Stimulated activated naive CD4-positive, alpha-beta T cell (primary cell): ENCODE measurements around the gene RDH5.
A peak's percentile ranks its signal among the peaks of the same experiment; 100 is the strongest.

ENCODE experiments used
- DNase-seq, 6 experiments: peaks; one replicate each; lab custom pipeline; 2025; lab: John Stamatoyannopoulos, UW

RDH5 gene

DNA sequence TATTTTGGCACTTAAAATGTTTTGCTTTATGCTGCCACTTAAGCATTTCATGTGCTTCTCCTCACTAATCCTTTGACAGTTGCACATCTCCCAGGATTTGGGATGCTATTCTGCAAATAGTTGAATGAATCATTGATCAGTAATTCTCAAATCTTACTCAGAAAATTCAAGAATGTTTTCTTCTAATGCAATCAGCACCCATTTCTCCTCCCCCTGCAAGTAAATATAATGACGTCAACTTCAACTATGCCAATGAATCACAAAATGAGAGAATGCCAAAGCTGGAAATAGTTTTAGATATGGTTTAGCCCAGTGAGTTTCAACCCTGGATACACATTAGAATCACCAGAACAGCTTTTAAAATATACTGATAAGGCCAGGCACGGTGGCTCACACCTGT, 6.5 kb upstream of the RDH5 start:
- no peak for DNase-seq

DNA sequence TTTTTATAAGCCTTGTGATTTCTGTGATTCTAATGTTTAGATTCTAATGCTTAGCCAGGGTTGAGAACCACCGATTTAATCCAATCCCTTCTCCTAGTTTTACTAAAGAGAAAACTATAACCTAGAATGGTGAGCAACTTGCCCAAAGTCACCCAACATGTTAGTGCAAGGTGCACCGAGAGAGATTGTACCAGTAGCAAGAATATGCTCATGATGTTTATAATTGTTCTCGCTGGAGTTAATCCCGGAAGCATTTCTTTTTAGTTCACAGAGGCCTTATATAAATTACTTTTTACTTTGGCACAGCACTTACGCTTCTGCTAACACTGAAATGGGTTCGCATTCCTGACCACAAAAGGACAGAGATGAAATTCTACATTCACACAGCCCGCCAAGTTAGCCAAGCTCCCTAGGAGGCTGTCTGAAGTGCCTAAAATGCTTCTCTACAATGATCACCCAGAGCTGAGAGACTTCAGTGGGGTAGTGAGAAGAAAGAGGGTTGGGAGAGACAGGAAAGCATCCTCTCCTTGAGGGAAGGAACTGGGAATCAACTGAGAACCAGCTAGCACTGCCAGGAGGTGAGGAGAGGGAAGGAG, 4.9 kb upstream of the RDH5 start:
- DNase-seq = no peak

DNA sequence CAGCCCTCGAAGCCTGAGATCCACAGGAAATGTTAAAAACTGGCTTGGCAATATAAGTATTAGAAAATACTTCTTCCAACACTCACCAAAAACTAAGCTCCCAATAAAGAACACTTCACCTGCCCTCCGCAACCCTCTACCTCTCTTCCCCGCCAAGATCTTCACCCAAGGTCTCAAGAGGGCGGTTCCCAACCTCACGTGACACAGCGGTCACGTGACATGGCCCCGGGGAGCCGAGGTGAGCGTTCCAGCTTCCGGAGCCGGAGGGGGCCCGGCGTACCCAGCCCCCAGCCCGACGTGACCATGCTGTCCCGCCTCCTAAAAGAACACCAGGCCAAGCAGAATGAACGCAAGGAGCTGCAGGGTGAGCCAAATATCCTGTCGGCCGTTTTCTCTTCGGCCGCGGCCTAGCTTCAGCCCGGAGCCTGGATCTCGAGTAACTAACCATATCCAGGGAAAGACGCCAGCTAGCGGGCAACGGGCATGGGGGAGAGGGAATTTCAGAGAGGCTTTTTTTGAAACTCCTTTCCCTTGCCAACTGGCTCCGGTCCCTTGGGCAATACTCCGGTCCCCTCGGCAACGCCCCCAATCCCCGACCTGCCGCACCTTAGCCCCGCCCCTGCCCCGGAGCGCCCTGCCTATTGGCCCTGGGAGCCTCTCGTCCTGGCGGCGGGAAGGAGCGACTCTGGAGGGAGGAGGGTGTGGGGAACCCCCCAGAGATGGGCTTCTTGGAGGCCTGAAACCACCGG, 4.2 kb upstream of the RDH5 start, which contains the start of gene BLOC1S1:
BLOC1S1 (plus strand) TSS at position 214 of the 749 bp plus-strand sequence; CDS start at position 220, 6 bp downstream.
- DNase-seq = peak; percentile 78 to 93 (median 89)

- no peak for DNase-seq
Measured at GRCh38 chr12:55716582-55716957, 3.6 kb upstream of the RDH5 start.

DNA sequence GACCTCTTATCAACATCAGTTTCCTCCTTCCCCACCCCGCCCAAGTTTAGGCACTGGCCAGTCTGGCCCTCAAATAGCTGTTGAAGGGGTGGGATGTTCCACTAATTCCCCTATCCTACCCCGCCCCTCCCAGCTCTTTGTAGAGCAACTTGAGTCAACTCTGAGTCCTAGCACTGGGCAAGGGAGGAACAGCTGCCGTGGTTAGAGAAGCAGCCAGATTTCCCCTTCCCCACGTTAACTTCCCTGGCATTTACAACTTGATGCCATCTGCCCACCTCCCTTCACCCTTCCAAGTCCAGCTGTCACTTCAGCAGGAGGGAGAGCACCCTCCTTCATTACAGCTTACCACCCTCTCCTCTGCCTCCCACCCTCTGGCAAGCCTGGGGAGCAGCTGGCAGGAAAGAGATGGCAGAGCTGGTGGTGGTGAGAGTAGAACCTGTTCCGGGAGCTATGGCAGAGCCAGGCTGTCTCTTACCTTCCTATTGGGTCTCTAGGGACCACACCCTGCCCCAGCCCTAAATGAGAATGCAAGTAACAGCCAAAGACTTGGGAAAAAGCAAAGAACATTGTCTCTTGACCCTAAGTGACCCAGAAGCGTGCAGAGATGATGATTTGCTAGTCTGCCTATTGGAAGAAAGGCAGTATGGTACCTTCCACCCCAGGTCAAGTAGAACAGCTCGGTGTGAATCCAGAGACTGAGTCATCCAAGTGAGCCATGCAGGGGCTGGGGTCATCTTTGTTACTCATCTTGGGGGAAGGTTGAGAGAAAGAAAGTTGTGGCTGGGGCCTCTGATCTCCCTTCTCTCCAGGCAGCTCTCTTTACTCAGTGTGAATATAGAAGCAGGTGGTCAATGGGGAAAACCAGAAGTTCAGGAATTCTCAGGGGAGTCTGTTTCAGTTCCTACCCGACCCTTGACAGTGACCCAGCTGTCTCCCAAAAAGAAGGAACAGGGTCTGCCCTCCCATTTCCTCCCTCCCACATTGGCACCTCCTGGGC, 2.9 kb upstream of the RDH5 start:
- DNase-seq = no peak

DNA sequence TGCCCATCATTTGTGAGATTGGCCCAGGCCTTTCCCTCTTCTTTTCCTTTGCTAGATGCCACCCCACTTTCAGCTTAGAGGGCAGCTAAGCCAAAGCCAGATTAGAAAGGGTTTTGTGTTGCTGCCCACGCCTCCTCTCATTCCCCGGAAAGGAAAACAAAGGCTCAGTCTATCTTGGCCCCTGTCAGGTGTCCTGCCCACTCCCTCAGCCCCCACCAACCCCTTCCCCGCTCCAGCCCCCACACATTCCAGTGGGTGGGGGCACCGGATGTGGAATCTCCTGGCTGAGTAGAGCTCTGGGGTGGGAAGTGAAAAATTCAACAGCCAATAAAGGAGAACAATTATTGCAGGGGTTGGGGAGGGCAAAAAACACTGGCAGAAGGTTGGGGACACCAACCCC, 2.2 kb upstream of the RDH5 start:
- no peak for DNase-seq

- DNase-seq = no peak
Measured at GRCh38 chr12:55718624-55719275, 1.4 kb upstream of the RDH5 start.

GRCh38 chr12:55719371-55719770, 822 bp upstream of the RDH5 start:
- no peak for DNase-seq

DNA sequence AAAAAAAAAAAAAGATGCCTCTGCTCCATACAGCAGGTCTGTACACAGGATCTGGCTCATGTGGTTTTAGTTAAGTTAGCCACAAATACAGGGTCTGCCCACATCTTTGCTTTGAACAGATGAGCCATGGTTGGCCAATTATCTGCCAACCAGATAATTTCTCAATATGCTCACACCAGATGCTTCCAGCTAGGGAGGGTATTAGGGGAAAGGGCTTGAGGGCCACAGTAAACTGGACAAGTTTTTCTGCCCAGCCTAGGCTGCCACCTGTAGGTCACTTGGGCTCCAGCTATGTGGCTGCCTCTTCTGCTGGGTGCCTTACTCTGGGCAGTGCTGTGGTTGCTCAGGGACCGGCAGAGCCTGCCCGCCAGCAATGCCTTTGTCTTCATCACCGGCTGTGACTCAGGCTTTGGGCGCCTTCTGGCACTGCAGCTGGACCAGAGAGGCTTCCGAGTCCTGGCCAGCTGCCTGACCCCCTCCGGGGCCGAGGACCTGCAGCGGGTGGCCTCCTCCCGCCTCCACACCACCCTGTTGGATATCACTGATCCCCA, 776 bp downstream of the RDH5 start:
- DNase-seq = no peak

DNA sequence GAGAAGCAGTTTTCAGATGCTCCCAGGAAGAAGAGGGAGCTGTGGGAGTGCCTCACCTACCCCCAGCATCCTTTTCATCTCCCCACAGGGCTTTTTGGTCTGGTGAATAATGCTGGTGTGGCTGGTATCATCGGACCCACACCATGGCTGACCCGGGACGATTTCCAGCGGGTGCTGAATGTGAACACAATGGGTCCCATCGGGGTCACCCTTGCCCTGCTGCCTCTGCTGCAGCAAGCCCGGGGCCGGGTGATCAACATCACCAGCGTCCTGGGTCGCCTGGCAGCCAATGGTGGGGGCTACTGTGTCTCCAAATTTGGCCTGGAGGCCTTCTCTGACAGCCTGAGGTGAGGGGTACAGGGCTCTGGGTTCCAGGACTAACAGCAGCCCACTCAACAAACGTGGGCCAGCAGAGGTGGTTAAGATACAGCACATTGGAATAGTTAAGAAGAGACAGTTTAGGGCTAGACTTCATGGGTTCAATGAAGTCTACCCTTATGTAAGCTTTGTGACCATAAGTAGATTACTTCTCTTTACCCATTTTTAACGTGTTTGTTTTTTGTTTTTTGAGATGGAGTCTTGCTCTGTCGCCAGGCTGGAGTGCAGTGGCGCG, 1.5 kb downstream of the RDH5 start:
- DNase-seq = no peak

GRCh38 chr12:55722948-55723347, 2.8 kb downstream of the RDH5 start:
- no peak for DNase-seq

DNA sequence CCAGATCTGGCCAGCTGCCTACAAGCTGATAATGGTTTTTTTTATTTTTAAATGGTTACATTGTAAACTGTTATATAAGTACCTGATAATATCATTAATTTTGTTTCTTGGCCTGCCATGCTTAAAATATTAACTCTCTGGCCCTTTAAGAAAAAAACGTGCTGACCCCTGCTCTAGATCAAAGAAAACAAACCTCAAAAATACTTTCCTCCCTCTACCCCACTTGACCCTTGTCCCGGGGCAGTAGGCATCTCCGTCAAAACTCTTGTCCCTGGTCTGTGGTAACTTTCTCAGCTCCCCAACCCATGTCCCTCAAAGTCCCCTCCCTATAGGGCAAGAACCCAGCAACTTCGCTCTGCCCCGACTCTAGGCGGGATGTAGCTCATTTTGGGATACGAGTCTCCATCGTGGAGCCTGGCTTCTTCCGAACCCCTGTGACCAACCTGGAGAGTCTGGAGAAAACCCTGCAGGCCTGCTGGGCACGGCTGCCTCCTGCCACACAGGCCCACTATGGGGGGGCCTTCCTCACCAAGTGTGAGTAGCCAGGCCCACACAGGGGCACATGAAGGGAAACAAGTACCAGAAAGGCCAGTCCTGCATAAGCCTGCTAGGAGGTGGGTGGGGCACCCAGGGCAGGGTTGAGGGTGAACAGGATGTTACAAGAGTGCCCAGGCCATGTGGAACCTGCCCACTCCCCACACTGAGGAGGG, 3.5 kb downstream of the RDH5 start:
- DNase-seq = no peak

DNA sequence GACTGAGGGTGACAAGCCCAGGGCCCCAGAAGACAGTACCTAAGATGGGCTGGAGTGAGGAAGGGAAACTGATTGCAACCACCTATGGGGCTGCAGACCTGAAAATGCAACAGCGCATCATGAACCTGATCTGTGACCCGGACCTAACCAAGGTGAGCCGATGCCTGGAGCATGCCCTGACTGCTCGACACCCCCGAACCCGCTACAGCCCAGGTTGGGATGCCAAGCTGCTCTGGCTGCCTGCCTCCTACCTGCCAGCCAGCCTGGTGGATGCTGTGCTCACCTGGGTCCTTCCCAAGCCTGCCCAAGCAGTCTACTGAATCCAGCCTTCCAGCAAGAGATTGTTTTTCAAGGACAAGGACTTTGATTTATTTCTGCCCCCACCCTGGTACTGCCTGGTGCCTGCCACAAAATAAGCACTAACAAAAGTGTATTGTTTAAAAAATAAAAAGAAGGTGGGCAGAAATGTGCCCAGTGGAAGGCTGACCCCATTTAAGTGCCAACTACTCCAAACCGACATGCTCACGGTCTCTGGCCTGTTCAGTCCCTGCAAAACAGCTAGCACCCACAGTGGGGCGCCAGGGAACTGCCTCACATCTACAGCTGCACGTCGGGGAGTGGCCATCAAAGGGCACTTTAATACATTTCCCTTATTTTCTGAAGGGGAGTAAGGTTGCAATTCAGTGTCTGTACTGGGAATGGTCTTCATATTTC, 4.2 kb downstream of the RDH5 start:
- DNase-seq = peak; percentile 7 to 64 (median 38)

DNA sequence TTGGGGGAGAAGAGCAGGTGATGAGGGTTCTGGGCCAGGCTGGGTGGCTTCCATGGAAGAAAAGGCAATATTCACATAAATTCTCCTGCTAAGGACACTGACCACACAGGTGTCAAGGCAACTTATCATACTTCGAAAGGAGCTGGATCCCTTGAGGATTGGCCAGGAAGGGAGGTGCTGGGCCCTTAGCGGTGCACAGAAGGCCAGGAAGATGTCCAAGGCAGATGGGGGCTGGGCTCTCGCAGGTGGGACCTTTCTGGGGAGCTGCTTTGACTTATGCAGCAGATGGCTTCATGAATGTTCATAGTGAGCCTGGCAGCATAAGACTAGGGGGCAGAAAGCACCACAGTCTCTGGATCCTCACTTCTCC, 4.7 kb downstream of the RDH5 start:
- no peak for DNase-seq

DNA sequence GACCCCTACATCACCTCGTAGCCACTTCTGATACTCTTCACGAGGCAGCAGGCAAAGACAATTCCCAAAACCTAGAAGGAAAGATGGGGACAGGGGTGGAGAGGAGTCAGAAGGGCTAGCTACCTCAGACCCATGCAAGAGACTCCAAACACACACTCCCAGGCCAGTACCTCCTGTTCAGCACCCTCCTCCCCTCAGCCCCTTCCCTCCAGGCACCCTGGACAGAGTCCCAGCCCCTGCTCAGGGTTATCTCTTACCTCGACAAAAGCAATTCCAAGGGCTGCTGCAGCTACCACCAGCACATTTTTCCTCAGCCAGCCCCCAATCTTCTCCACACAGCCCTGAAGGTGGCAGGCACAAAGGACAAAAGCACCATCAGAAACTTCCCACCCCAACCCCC, 5.4 kb downstream of the RDH5 start:
- DNase-seq = no peak

- DNase-seq = no peak
Measured at GRCh38 chr12:55726971-55727370, 6.8 kb downstream of the RDH5 start.

- DNase-seq = no peak
Measured at GRCh38 chr12:55727643-55728185, 7.5 kb downstream of the RDH5 start.

- DNase-seq = peak in 3 of 6 experiments; percentile 16 to 31 (median 22)
Measured at GRCh38 chr12:55728186-55728938, 8.2 kb downstream of the RDH5 start.
